Panc1 (cell line): Measurements from ENCODE around the gene CYRIA. TPM values are rescaled to one million over a fixed set of nuclear protein-coding genes. Genes with fewer than 3 reads are reported as not detected.

Source experiments
- ATAC-seq: fragments of 200-7000 bp; cut with Tn5 transposase; 2 replicates; pipeline ENCODE4 v1.9.1; 2020; ENCODE audit warnings: mild to moderate bottlenecking, moderate library complexity
- BruUV-seq: library from RNA; stranded (reverse); fragments of 400-500 nt; replicated peaks from 2 replicates; lab custom pipeline; 2021; lab: Mats Ljungman, UMichigan
- CTCF ChIA-PET: fragments of 300-600 bp; sonication (Branson Sonifier 250); formaldehyde crosslinking; loops from one replicate; lab custom pipeline; 2022; ENCODE audit warnings: antibody characterized with exemption; lab: Charles Lee
- POLR2A ChIA-PET: fragments of 300-600 bp; sonication (Branson Sonifier 250); formaldehyde crosslinking; loops from one replicate; lab custom pipeline; 2022; ENCODE audit warnings: antibody characterized with exemption; lab: Charles Lee
- DNase-seq: peaks from one replicate; pipeline ENCODE4 v3.0.0-alpha.2; 2010; ENCODE audit warnings: low read depth, low spot score
- H3K27ac ChIP-seq: 2 replicates; pipeline ENCODE4 v1.5.1; 2011; ENCODE audit warnings: mild to moderate bottlenecking, low read length, inconsistent platforms
- H3K27me3 ChIP-seq: fragments of 200-500 bp; sonication (Bioruptor generic); 2 replicates; pipeline ENCODE4 v1.6.0; 2014; ENCODE audit warnings: low read length, inconsistent platforms; ENCODE audit not compliant: control insufficient read depth, insufficient read depth
- H3K36me3 ChIP-seq: fragments of 200-500 bp; sonication (Bioruptor generic); 2 replicates; pipeline ENCODE4 v1.5.1; 2014; ENCODE audit warnings: inconsistent platforms, mild to moderate bottlenecking, low read length, moderate library complexity; ENCODE audit not compliant: control insufficient read depth, insufficient read depth
- H3K4me1 ChIP-seq: 2 replicates; pipeline ENCODE4 v1.5.1; 2011; ENCODE audit warnings: inconsistent platforms, mild to moderate bottlenecking, low read length, moderate library complexity; ENCODE audit not compliant: control insufficient read depth, insufficient read depth
- H3K4me3 ChIP-seq, 2 experiments: 2 replicates each; pipeline ENCODE4 v1.5.1; 2011 to 2012; ENCODE audit warnings: low read depth in 2 of 2, low read length in 2 of 2, mild to moderate bottlenecking in 2 of 2, inconsistent platforms in 1 of 2, moderate library complexity in 1 of 2
- H3K9me3 ChIP-seq: fragments of 200-500 bp; sonication (Bioruptor generic); 2 replicates; pipeline ENCODE4 v1.5.1; 2014; ENCODE audit warnings: low read depth, mild to moderate bottlenecking, inconsistent platforms, low read length, moderate library complexity; ENCODE audit not compliant: control insufficient read depth, insufficient read depth
- CTCF ChIP-seq: fragments of 450-650 bp; IDR thresholded peaks from 2 replicates; pipeline ENCODE4 v1.5.1; 2017; ENCODE audit warnings: mild to moderate bottlenecking
- POLR2AphosphoS5 ChIP-seq: IDR thresholded peaks from 2 replicates; pipeline ENCODE4 v1.6.1; 2012; ENCODE audit warnings: mild to moderate bottlenecking, low read depth, low read length, moderate library complexity
- REST ChIP-seq, 2 experiments: IDR thresholded peaks; 2 replicates each; pipeline ENCODE4 v1.6.1; 2011 to 2012; ENCODE audit warnings: low read depth in 2 of 2, control low read depth in 1 of 2, low read length in 1 of 2, mild to moderate bottlenecking in 1 of 2, moderate library complexity in 1 of 2; ENCODE audit not compliant: insufficient read depth in 1 of 2
- SIN3A ChIP-seq: IDR thresholded peaks from 2 replicates; pipeline ENCODE4 v1.6.1; 2012; ENCODE audit warnings: low read depth, mild to moderate bottlenecking, low read length, moderate library complexity, borderline replicate concordance; ENCODE audit not compliant: insufficient read depth
- TCF7L2 ChIP-seq: IDR thresholded peaks from 2 replicates; pipeline ENCODE4 v1.6.1; 2011; ENCODE audit warnings: mild to moderate bottlenecking, low read depth, low read length, inconsistent platforms
- in situ Hi-C: cut with HindIII; loops from 2 replicates; pipeline ENCODE4 v1.10.0; 2016; ENCODE audit warnings: low sequenced_read_pairs, low pct_unique_long_range_greater_than_20kb
- intact Hi-C: fragments of 100-400 bp; cut with micrococcal nuclease; formaldehyde crosslinking; loops from one replicate; pipeline ENCODE4 v1.10.0; 2022; ENCODE audit not compliant: unreplicated experiment
- total RNA-seq: library from RNA; stranded (reverse); gene quantifications from one replicate; pipeline ENCODE4 v1.2.1, GENCODE V29; 2021; ENCODE audit not compliant: unreplicated experiment

The CYRIA gene
- total RNA-seq, 1 experiment from 2014 or later: 0.13 TPM

GRCh38 chr2:16643099-16643498 lies 22.5 kb downstream of the CYRIA start:
- POLR2A ChIA-PET: no interaction called here
- Histone ChIP-seq H3K36me3 (no peaks in the 10 kb centered on the region), H3K4me3 (no peak overlapping the region), H3K27ac (no peak overlapping the region), H3K4me1 (no peaks in the 10 kb centered on the region), H3K27me3 (no peaks in the 10 kb centered on the region), H3K9me3 (no peaks in the 10 kb centered on the region)
- TF ChIP-seq TCF7L2: no peak
- TF ChIP-seq SIN3A: no peak
- no peak for TF ChIP-seq CTCF
- no peak for TF ChIP-seq POLR2AphosphoS5
- no peak for TF ChIP-seq REST (IDR thresholded peaks at IDR 0.05; ENCODE audit: insufficient read depth in 1 of 2, low read depth in 2 of 2, low read length in 1 of 2)
- BruUV-seq: no TSS peak
- DNase-seq (no peak), ATAC-seq (no peak)
- in situ Hi-C loops: no loop called here
- intact Hi-C loops: no loop called here
- CTCF ChIA-PET: no interaction called here

GRCh38 chr2:16642088-16642487 lies 23.5 kb downstream of the CYRIA start:
- ATAC-seq (no peak), DNase-seq (no peak)
- Histone ChIP-seq H3K4me3 (no peak overlapping the region), H3K9me3 (no peaks in the 10 kb centered on the region), H3K4me1 (no peaks in the 10 kb centered on the region), H3K36me3 (no peaks in the 10 kb centered on the region), H3K27me3 (no peaks in the 10 kb centered on the region), H3K27ac (no peak overlapping the region)
- TF ChIP-seq TCF7L2: no peak
- CTCF ChIA-PET: no interaction called here
- in situ Hi-C loops: no loop called here
- BruUV-seq: no TSS peak
- POLR2A ChIA-PET: no interaction called here
- intact Hi-C loops: no loop called here

GRCh38 chr2:16641509-16641908 lies 24.1 kb downstream of the CYRIA start:
- H3K9me3 ChIP-seq: no peaks in the 10 kb centered on the region
- TF ChIP-seq REST (IDR thresholded peaks at IDR 0.05; ENCODE audit: insufficient read depth in 1 of 2, low read depth in 2 of 2, low read length in 1 of 2) (no peak), CTCF (no peak), SIN3A (no peak), POLR2AphosphoS5 (no peak), TCF7L2 (no peak)
- no TSS peak for BruUV-seq
- ATAC-seq: no peak
- H3K4me1 ChIP-seq: no peaks in the 10 kb centered on the region
- CTCF ChIA-PET: no interaction called here
- POLR2A ChIA-PET: no interaction called here
- H3K36me3 ChIP-seq: no peaks in the 10 kb centered on the region
- no peak overlapping the region for H3K27ac ChIP-seq
- H3K4me3 ChIP-seq: no peak overlapping the region
- in situ Hi-C loops: no loop called here
- H3K27me3 ChIP-seq: no peaks in the 10 kb centered on the region
- intact Hi-C loops: no loop called here
- no peak for DNase-seq
